ENCODE data around the gene HOTAIR.

HOTAIR gene

GRCh38 chr12:53971686-53972085 is 3.1 kb downstream of the HOTAIR start:
- no peak for TF ChIP-seq CTCF (IDR thresholded peaks at IDR 0.05; ENCODE audit: insufficient read depth, low read depth, low read length, missing control alignments)
- no peak overlapping the region for H3K4me3 ChIP-seq (ENCODE audit: low read depth, low read length)
- no peak for DNase-seq (ENCODE audit: low read depth)

GRCh38 chr12:53971129-53971528 is 3.6 kb downstream of the HOTAIR start:
- no peak for TF ChIP-seq CTCF (IDR thresholded peaks at IDR 0.05; ENCODE audit: insufficient read depth, low read depth, low read length, missing control alignments)
- no peak for DNase-seq (ENCODE audit: low read depth)
- H3K4me3 ChIP-seq (ENCODE audit: low read depth, low read length): no peak overlapping the region

- TF ChIP-seq CTCF (IDR thresholded peaks at IDR 0.05; ENCODE audit: insufficient read depth, low read depth, low read length, missing control alignments): no peak
These were observed 4.3 kb downstream of the HOTAIR start for GRCh38 chr12:53970451-53970850.

GRCh38 chr12:53969588-53970259 is 5.0 kb downstream of the HOTAIR start:
- no peak for TF ChIP-seq CTCF (IDR thresholded peaks at IDR 0.05; ENCODE audit: insufficient read depth, low read depth, low read length, missing control alignments)
- no peak for DNase-seq (ENCODE audit: low read depth)
- no peak overlapping the region for H3K4me3 ChIP-seq (ENCODE audit: low read depth, low read length)

More at GRCh38 chr12:53970451-53970850, 4.3 kb downstream of the HOTAIR start:
- no peak overlapping the region for H3K4me3 ChIP-seq (ENCODE audit: low read depth, low read length)
- DNase-seq (ENCODE audit: low read depth): no peak

GRCh38 chr12:53968214-53969127 is 6.3 kb downstream of the HOTAIR start:
- no peak for TF ChIP-seq CTCF (IDR thresholded peaks at IDR 0.05; ENCODE audit: insufficient read depth, low read depth, low read length, missing control alignments)
- H3K4me3 ChIP-seq (ENCODE audit: low read depth, low read length): no peak overlapping the region
- no peak for DNase-seq (ENCODE audit: low read depth)

- no peak overlapping the region for H3K4me3 ChIP-seq (ENCODE audit: low read depth, low read length)
- TF ChIP-seq CTCF (IDR thresholded peaks at IDR 0.05; ENCODE audit: insufficient read depth, low read depth, low read length, missing control alignments): no peak
- DNase-seq (ENCODE audit: low read depth): no peak
These were observed 7.3 kb downstream of the HOTAIR start for GRCh38 chr12:53967421-53967925.

All from GM12865 (cell line).